ENCODE results near the gene C19orf85.
A peak's percentile ranks its signal among the peaks of the same experiment; 100 is the strongest.

Gene C19orf85

GRCh38 chr19:55467236-55468053 is 2.9 kb upstream of the C19orf85 start:
- no peak overlapping the region for H3K27ac ChIP-seq (ENCODE audit: low read length)
- peaks cover 4% of the 10 kb centered on the region for H3K4me1 ChIP-seq (ENCODE audit: low read length)
- H3K9me3 ChIP-seq (ENCODE audit: insufficient read depth, low read length) = no peaks in the 10 kb centered on the region
- peak overlapping the region; percentile 97 for H2AFZ ChIP-seq (ENCODE audit: low read depth, low read length)
- peak overlapping the region; percentile 60 for H3K4me2 ChIP-seq (ENCODE audit: low read length)
- H3K9ac ChIP-seq (ENCODE audit: low read length) = no peak overlapping the region; the same call in 1 of the 2 replicates
- H3K27me3 ChIP-seq (ENCODE audit: low read depth, low read length) = no peaks in the 10 kb centered on the region
- no peaks in the 10 kb centered on the region for H4K20me1 ChIP-seq (ENCODE audit: insufficient read depth, low read length)
- no peaks in the 10 kb centered on the region for H3K36me3 ChIP-seq (replicated peaks; ENCODE audit: low read depth, low read length)
- TF ChIP-seq, protein P1, sequence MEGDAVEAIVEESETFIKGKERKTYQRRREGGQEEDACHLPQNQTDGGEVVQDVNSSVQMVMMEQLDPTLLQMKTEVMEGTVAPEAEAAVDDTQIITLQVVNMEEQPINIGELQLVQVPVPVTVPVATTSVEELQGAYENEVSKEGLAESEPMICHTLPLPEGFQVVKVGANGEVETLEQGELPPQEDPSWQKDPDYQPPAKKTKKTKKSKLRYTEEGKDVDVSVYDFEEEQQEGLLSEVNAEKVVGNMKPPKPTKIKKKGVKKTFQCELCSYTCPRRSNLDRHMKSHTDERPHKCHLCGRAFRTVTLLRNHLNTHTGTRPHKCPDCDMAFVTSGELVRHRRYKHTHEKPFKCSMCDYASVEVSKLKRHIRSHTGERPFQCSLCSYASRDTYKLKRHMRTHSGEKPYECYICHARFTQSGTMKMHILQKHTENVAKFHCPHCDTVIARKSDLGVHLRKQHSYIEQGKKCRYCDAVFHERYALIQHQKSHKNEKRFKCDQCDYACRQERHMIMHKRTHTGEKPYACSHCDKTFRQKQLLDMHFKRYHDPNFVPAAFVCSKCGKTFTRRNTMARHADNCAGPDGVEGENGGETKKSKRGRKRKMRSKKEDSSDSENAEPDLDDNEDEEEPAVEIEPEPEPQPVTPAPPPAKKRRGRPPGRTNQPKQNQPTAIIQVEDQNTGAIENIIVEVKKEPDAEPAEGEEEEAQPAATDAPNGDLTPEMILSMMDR (IDR thresholded peaks at IDR 0.05; ENCODE audit: low read depth, low read length) = peak; percentile 99
- TF ChIP-seq EZH2phosphoT487 (IDR thresholded peaks at IDR 0.05; ENCODE audit: low read depth) = no peak
- no peaks in the 10 kb centered on the region for H3K79me2 ChIP-seq (ENCODE audit: low read length)
- peak overlapping the region; percentile 25; the same call in 1 of the 2 replicates for H3K4me3 ChIP-seq (ENCODE audit: low read length)

- H3K9ac ChIP-seq (ENCODE audit: low read length) = no peak overlapping the region
- no peaks in the 10 kb centered on the region for H3K9me3 ChIP-seq (ENCODE audit: insufficient read depth, low read length)
- H4K20me1 ChIP-seq (ENCODE audit: insufficient read depth, low read length) = no peaks in the 10 kb centered on the region
- H3K4me2 ChIP-seq (ENCODE audit: low read length) = no peak overlapping the region
- TF ChIP-seq, protein P1 (IDR thresholded peaks at IDR 0.05; ENCODE audit: low read depth, low read length) = no peak
- no peak for TF ChIP-seq EZH2phosphoT487 (IDR thresholded peaks at IDR 0.05; ENCODE audit: low read depth)
- H3K4me3 ChIP-seq (ENCODE audit: low read length) = no peak overlapping the region
- H2AFZ ChIP-seq (ENCODE audit: low read depth, low read length) = no peak overlapping the region
- H3K36me3 ChIP-seq (replicated peaks; ENCODE audit: low read depth, low read length) = no peaks in the 10 kb centered on the region
- peaks cover 8% of the 10 kb centered on the region for H3K4me1 ChIP-seq (ENCODE audit: low read length)
- 0 out of 2 replicates have a peak, but pooled peaks cover 1% of the 10 kb centered on the region for H3K79me2 ChIP-seq (ENCODE audit: low read length)
- no peak overlapping the region for H3K27ac ChIP-seq (ENCODE audit: low read length)
- H3K27me3 ChIP-seq (ENCODE audit: low read depth, low read length) = no peaks in the 10 kb centered on the region
Measured at GRCh38 chr19:55466241-55466614, 1.7 kb upstream of the C19orf85 start.

- Histone ChIP-seq H4K20me1 (ENCODE audit: insufficient read depth, low read length) (no peaks in the 10 kb centered on the region), H3K4me1 (ENCODE audit: low read length) (peaks cover 11% of the 10 kb centered on the region), H3K27ac (ENCODE audit: low read length) (no peak overlapping the region), H3K9me3 (ENCODE audit: insufficient read depth, low read length) (no peaks in the 10 kb centered on the region), H3K4me3 (ENCODE audit: low read length) (no peak overlapping the region), H2AFZ (ENCODE audit: low read depth, low read length) (no peak overlapping the region), H3K79me2 (ENCODE audit: low read length) (0 out of 2 replicates have a peak, but pooled peaks cover 3% of the 10 kb centered on the region), H3K27me3 (ENCODE audit: low read depth, low read length) (no peaks in the 10 kb centered on the region), H3K4me2 (ENCODE audit: low read length) (no peak overlapping the region), H3K36me3 (replicated peaks; ENCODE audit: low read depth, low read length) (no peaks in the 10 kb centered on the region), H3K9ac (ENCODE audit: low read length) (no peak overlapping the region)
- no peak for TF ChIP-seq EZH2phosphoT487 (IDR thresholded peaks at IDR 0.05; ENCODE audit: low read depth)
- TF ChIP-seq, protein P1 (IDR thresholded peaks at IDR 0.05; ENCODE audit: low read depth, low read length) = no peak
Measured at GRCh38 chr19:55465460-55466240, 1.1 kb upstream of the C19orf85 start.
